GM10248 (cell line): Measurements from ENCODE around the gene P2RY2.

Experiments
- CTCF ChIA-PET: fragments of 300-600 bp; sonication (Branson Sonifier 250); formaldehyde crosslinking; extraction: SDS; loops from one replicate; lab custom pipeline; 2021; ENCODE audit warnings: antibody characterized with exemption; lab: Yijun Ruan, JAX
- POLR2A ChIA-PET: fragments of 350-650 bp; sonication (Branson Sonifier 250); formaldehyde crosslinking; extraction: SDS; loops from one replicate; lab custom pipeline; 2020; ENCODE audit warnings: antibody characterized with exemption; lab: Yijun Ruan, JAX
- DNase-seq: peaks from one replicate; pipeline ENCODE4 v3.0.0; 2012; ENCODE audit errors: extremely low spot score
- CTCF ChIP-seq: IDR thresholded peaks from 2 replicates; pipeline ENCODE4 v1.5.1; 2012; ENCODE audit warnings: mild to moderate bottlenecking, low read depth; ENCODE audit errors: extremely low read depth, missing control alignments, control extremely low read depth

P2RY2 gene

GRCh38 chr11:73242251-73243092, 24.4 kb downstream of the P2RY2 start:
- DNase-seq: peak; percentile 88
- CTCF ChIA-PET: interaction anchor here (0.5 to 7.8 kb wide), 23 partner anchors 8 to 517 kb away, joined by 3 to 74 read pairs (median 4); no protein-coding TSS in a partner anchor
- POLR2A ChIA-PET: no interaction called here
- TF ChIP-seq CTCF: peak; percentile 86

GRCh38 chr11:73243093-73243485, 25.0 kb downstream of the P2RY2 start:
- no peak for TF ChIP-seq CTCF
- POLR2A ChIA-PET: no interaction called here
- no peak for DNase-seq
- CTCF ChIA-PET: interaction anchor here (0.9 to 7.8 kb wide), 19 partner anchors 9 to 518 kb away, joined by 3 to 74 read pairs (median 4); no protein-coding TSS in a partner anchor

- TF ChIP-seq CTCF: no peak
- POLR2A ChIA-PET: interaction anchor here (0.6 to 0.7 kb wide), 2 partner anchors 89 to 1038 kb away, joined by 6 read pairs; no protein-coding TSS in a partner anchor
- no peak for DNase-seq
- CTCF ChIA-PET: interaction anchor here (0.7 to 7.8 kb wide), 11 partner anchors 10 to 520 kb away, joined by 3 to 74 read pairs (median 4); no protein-coding TSS in a partner anchor
Measured at GRCh38 chr11:73244589-73245240, 26.6 kb downstream of the P2RY2 start.

GRCh38 chr11:73245461-73245860, 27.4 kb downstream of the P2RY2 start:
- no peak for TF ChIP-seq CTCF
- CTCF ChIA-PET: interaction anchor here (0.7 to 7.8 kb wide), 9 partner anchors 11 to 520 kb away, joined by 3 to 74 read pairs (median 3); no protein-coding TSS in a partner anchor
- DNase-seq: no peak
- POLR2A ChIA-PET: interaction anchor here (0.6 kb wide), 1 partner anchor 1044 kb away, joined by 3 read pairs; no protein-coding TSS in a partner anchor

- CTCF ChIA-PET: interaction anchor here (1.1 to 7.8 kb wide), 7 partner anchors 12 to 89 kb away, joined by 3 to 74 read pairs (median 6); no protein-coding TSS in a partner anchor
- TF ChIP-seq CTCF: no peak
- POLR2A ChIA-PET: no interaction called here
- DNase-seq: no peak
Measured at GRCh38 chr11:73246303-73246702, 28.2 kb downstream of the P2RY2 start.
